Fibroblast of lung (primary cell): ENCODE data around the gene GADD45G. TPM values are rescaled to one million over a fixed set of nuclear protein-coding genes. Genes with fewer than 3 reads are reported as not detected.

Experiments
- DNase-seq, 2 donors: peaks; one replicate each; pipeline versions ENCODE4 v3.0.0 to v3.0.0-alpha.2; 2010; ENCODE audit warnings: low read depth in 2 of 2
- H2AFZ ChIP-seq: 2 replicates; pipeline ENCODE4 v1.5.1; 2012; ENCODE audit warnings: low read length, control low read depth, inconsistent platforms
- H3K27ac ChIP-seq: 2 replicates; pipeline ENCODE4 v1.5.1; 2011; ENCODE audit warnings: low read length, control low read depth; ENCODE audit not compliant: insufficient read depth
- H3K27me3 ChIP-seq: 2 replicates; pipeline ENCODE4 v1.5.1; 2011; ENCODE audit warnings: mild to moderate bottlenecking, low read length; ENCODE audit not compliant: control insufficient read depth, insufficient read depth
- H3K36me3 ChIP-seq: 2 replicates; pipeline ENCODE4 v1.5.1; 2011; ENCODE audit warnings: low read length; ENCODE audit not compliant: control insufficient read depth, insufficient read depth
- H3K4me1 ChIP-seq: 2 replicates; pipeline ENCODE4 v1.5.1; 2011; ENCODE audit warnings: low read length; ENCODE audit not compliant: control insufficient read depth, insufficient read depth; ENCODE audit errors: extremely low read depth
- H3K4me2 ChIP-seq: 2 replicates; pipeline ENCODE4 v1.5.1; 2011; ENCODE audit warnings: low read length, control low read depth; ENCODE audit not compliant: insufficient read depth; ENCODE audit errors: extremely low read depth
- H3K4me3 ChIP-seq, 4 experiments: fragments of 200-600 bp in 1 of 4; sonication (generic) in 1 of 4; replicated peaks in 1 of 4; 2 replicates each; pipeline ENCODE4 v1.5.1; 2011 to 2016; ENCODE audit warnings: low read length in 4 of 4, low read depth in 3 of 4, mild to moderate bottlenecking in 3 of 4, control low read depth in 2 of 4, inconsistent platforms in 1 of 4, mixed read lengths in 1 of 4; ENCODE audit not compliant: insufficient read depth in 1 of 4; ENCODE audit errors: control extremely low read depth in 1 of 4
- H3K79me2 ChIP-seq: 2 replicates; pipeline ENCODE4 v1.5.1; 2012; ENCODE audit warnings: mild to moderate bottlenecking, low read length, inconsistent platforms; ENCODE audit not compliant: control insufficient read depth, insufficient read depth
- H3K9ac ChIP-seq: 2 replicates; pipeline ENCODE4 v1.5.1; 2011; ENCODE audit warnings: mild to moderate bottlenecking, low read length, control low read depth; ENCODE audit not compliant: insufficient read depth
- H3K9me3 ChIP-seq: 2 replicates; pipeline ENCODE4 v1.5.1; 2012; ENCODE audit warnings: low read depth, low read length; ENCODE audit not compliant: control insufficient read depth, insufficient read depth
- H4K20me1 ChIP-seq: 2 replicates; pipeline ENCODE4 v1.5.1; 2011; ENCODE audit warnings: low read length; ENCODE audit not compliant: control insufficient read depth, insufficient read depth; ENCODE audit errors: extremely low read depth
- CTCF ChIP-seq, 2 donors: IDR thresholded peaks in 1 of 2; conservative IDR thresholded peaks in 1 of 2; 1 replicate in 1 of 2; 2 replicates in 1 of 2; pipeline ENCODE4 v1.5.1; 2011 to 2012; ENCODE audit warnings: low read length in 2 of 2, control low read depth in 1 of 2, inconsistent platforms in 1 of 2, low read depth in 1 of 2, mild to moderate bottlenecking in 1 of 2
- EZH2 ChIP-seq: IDR thresholded peaks from 2 replicates; pipeline ENCODE4 v1.5.1; 2012; ENCODE audit warnings: low read length, control low read depth, mild to moderate bottlenecking; ENCODE audit errors: missing control alignments
- polyA plus RNA-seq, 2 donors: library from polyadenylated mRNA; depleted of rRNA in 1 of 2; stranded (reverse) in 1 of 2; unstranded in 1 of 2; fragments of >200 nt; gene quantifications; 2 replicates each; pipeline ENCODE4 v1.2.1, GENCODE V29; 2011 to 2012; ENCODE audit warnings: missing spikeins in 1 of 2
- total RNA-seq: library from RNA; depleted of rRNA; stranded (reverse); fragments of >200 nt; gene quantifications from 2 replicates; pipeline ENCODE4 v1.2.1, GENCODE V29; 2014

The GADD45G gene
- total and polyA plus RNA-seq, 2 donors (not counting 1 experiment from before 2014, with no cell fraction given): 3.5 TPM; not detected in 1

- Histone ChIP-seq H3K9me3 (no peaks in the 10 kb centered on the region), H3K36me3 (no peaks in the 10 kb centered on the region), H2AFZ (no peak overlapping the region), H3K79me2 (no peaks in the 10 kb centered on the region), H3K4me2 (no peak overlapping the region), H4K20me1 (no peaks in the 10 kb centered on the region), H3K27ac (no peak overlapping the region), H3K9ac (no peak overlapping the region), H3K27me3 (no peaks in the 10 kb centered on the region), H3K4me1 (no peaks in the 10 kb centered on the region), H3K4me3 (no peak overlapping the region)
- no peak for DNase-seq
- TF ChIP-seq CTCF (conservative IDR thresholded peaks at IDR 0.05 in 1 of 2, IDR thresholded peaks at IDR 0.05 in 1 of 2; ENCODE audit: low read depth in 1 of 2, low read length in 2 of 2) (no peak), EZH2 (no peak)
These were observed 35.1 kb downstream of the GADD45G start for GRCh38 chr9:89639961-89640360.

- TF ChIP-seq CTCF (conservative IDR thresholded peaks at IDR 0.05 in 1 of 2, IDR thresholded peaks at IDR 0.05 in 1 of 2; ENCODE audit: low read depth in 1 of 2, low read length in 2 of 2) (no peak), EZH2 (no peak)
- no peak overlapping the region for H3K27ac ChIP-seq
- H3K4me2 ChIP-seq: no peak overlapping the region
- no peak overlapping the region for H3K4me3 ChIP-seq
- DNase-seq: no peak
- H3K27me3 ChIP-seq: no peaks in the 10 kb centered on the region
- no peaks in the 10 kb centered on the region for H3K4me1 ChIP-seq
- H3K36me3 ChIP-seq: no peaks in the 10 kb centered on the region
- H3K9me3 ChIP-seq: no peaks in the 10 kb centered on the region
- no peak overlapping the region for H3K9ac ChIP-seq
- H2AFZ ChIP-seq: no peak overlapping the region
- no peaks in the 10 kb centered on the region for H4K20me1 ChIP-seq
- no peaks in the 10 kb centered on the region for H3K79me2 ChIP-seq
These were observed 35.5 kb downstream of the GADD45G start for GRCh38 chr9:89640361-89640760.

- H3K4me3 ChIP-seq: no peak overlapping the region
- no peaks in the 10 kb centered on the region for H3K27me3 ChIP-seq
- H3K9ac ChIP-seq: no peak overlapping the region
- no peaks in the 10 kb centered on the region for H3K79me2 ChIP-seq
- no peak for TF ChIP-seq EZH2
- TF ChIP-seq CTCF (conservative IDR thresholded peaks at IDR 0.05 in 1 of 2, IDR thresholded peaks at IDR 0.05 in 1 of 2; ENCODE audit: low read depth in 1 of 2, low read length in 2 of 2): no peak
- no peak overlapping the region for H3K4me2 ChIP-seq
- no peaks in the 10 kb centered on the region for H3K9me3 ChIP-seq
- no peak overlapping the region for H2AFZ ChIP-seq
- DNase-seq: no peak
- no peaks in the 10 kb centered on the region for H4K20me1 ChIP-seq
- no peaks in the 10 kb centered on the region for H3K4me1 ChIP-seq
- H3K27ac ChIP-seq: no peak overlapping the region
- no peaks in the 10 kb centered on the region for H3K36me3 ChIP-seq
These were observed 36.0 kb downstream of the GADD45G start for GRCh38 chr9:89640801-89641200.
